Nephron (organoid): ENCODE measurements around the gene TRMU.

Experiments used
- H3K27ac Mint-ChIP-seq, 3 experiments: 2 replicates each; pipeline ENCODE4 v1.8.0; 2020; ENCODE audit warnings: mixed read lengths in 3 of 3, mild to moderate bottlenecking in 2 of 3, moderate library complexity in 1 of 3
- H3K27me3 Mint-ChIP-seq: 2 replicates; pipeline ENCODE4 v1.8.0; 2021; ENCODE audit warnings: low read depth, mild to moderate bottlenecking, moderate library complexity, mixed read lengths
- H3K36me3 Mint-ChIP-seq: 2 replicates; pipeline ENCODE4 v1.8.0; 2020; ENCODE audit warnings: low read depth, mixed read lengths
- H3K4me1 Mint-ChIP-seq: 2 replicates; pipeline ENCODE4 v1.8.0; 2020; ENCODE audit warnings: mixed read lengths
- H3K4me3 Mint-ChIP-seq, 3 experiments: 2 replicates each; pipeline ENCODE4 v1.8.0; 2020; ENCODE audit warnings: mild to moderate bottlenecking in 3 of 3, mixed read lengths in 3 of 3, moderate library complexity in 2 of 3
- H3K9me3 Mint-ChIP-seq: 2 replicates; pipeline ENCODE4 v1.8.0; 2020; ENCODE audit warnings: mixed read lengths
- CTCF ChIP-seq, 3 experiments: fragments of 200-600 bp; sonication (generic); IDR thresholded peaks; one replicate each; pipeline ENCODE4 v1.5.0; 2021; ENCODE audit warnings: antibody characterized with exemption in 3 of 3; ENCODE audit not compliant: unreplicated experiment in 3 of 3

TRMU gene

GRCh38 chr22:46406349-46406748, 70.8 kb downstream of the TRMU start:
- H3K27ac Mint-ChIP-seq: no peak overlapping the region

GRCh38 chr22:46406791-46407190, 71.3 kb downstream of the TRMU start:
- Mint-ChIP-seq H3K4me3 (no peak overlapping the region), H3K27ac (no peak overlapping the region), H3K36me3 (no peaks in the 10 kb centered on the region), H3K9me3 (no peaks in the 10 kb centered on the region), H3K4me1 (no peaks in the 10 kb centered on the region), H3K27me3 (no peaks in the 10 kb centered on the region)
- no peak for TF ChIP-seq CTCF (IDR thresholded peaks at IDR 0.05; ENCODE audit: unreplicated experiment in 3 of 3)

More at GRCh38 chr22:46406349-46406748, 70.8 kb downstream of the TRMU start:
- Mint-ChIP-seq H3K4me3 (no peak overlapping the region), H3K27me3 (no peaks in the 10 kb centered on the region), H3K9me3 (no peaks in the 10 kb centered on the region), H3K4me1 (no peaks in the 10 kb centered on the region), H3K36me3 (no peaks in the 10 kb centered on the region)
- no peak for TF ChIP-seq CTCF (IDR thresholded peaks at IDR 0.05; ENCODE audit: unreplicated experiment in 3 of 3)
